ENCODE data around the gene HLX.

- TF ChIP-seq CTCF (conservative IDR thresholded peaks at IDR 0.05 in 1 of 2, IDR thresholded peaks at IDR 0.05 in 1 of 2; ENCODE audit: extremely low read depth in 1 of 2, insufficient read depth in 1 of 2, low read depth in 1 of 2, low read length in 2 of 2) (no peak), EZH2 (IDR thresholded peaks at IDR 0.05; ENCODE audit: borderline replicate concordance, low read length) (no peak)
Measured at GRCh38 chr1:220882061-220882891, 3.0 kb downstream of the HLX start.
